HG03135 (cell line): ENCODE data around the gene BRIP1.
"Not testable (repeated sequence)": the region's sequence is repeated elsewhere in the genome, so short reads cannot be mapped to it uniquely, and the experiment has no call there.

ENCODE experiments used
- ATAC-seq: cut with Tn5 transposase; IDR thresholded peaks from one replicate; pipeline ENCODE4 v1.9.1; 2021; ENCODE audit warnings: mild to moderate bottlenecking, moderate library complexity; ENCODE audit not compliant: unreplicated experiment

BRIP1 gene

GRCh38 chr17:61673019-61673897, 190.1 kb downstream of the BRIP1 start:
- not testable (repeated sequence) for ATAC-seq

- ATAC-seq = no peak
Observed at GRCh38 chr17:61672140-61672539, 191.2 kb downstream of the BRIP1 start.

- no peak for ATAC-seq
Observed at GRCh38 chr17:61670691-61671090, 192.6 kb downstream of the BRIP1 start.

- ATAC-seq = no peak
Observed at GRCh38 chr17:61669522-61669921, 193.8 kb downstream of the BRIP1 start.

GRCh38 chr17:61668486-61668885, 194.8 kb downstream of the BRIP1 start:
- no peak for ATAC-seq

- ATAC-seq = not testable (repeated sequence)
Observed at GRCh38 chr17:61666406-61667088, 196.8 kb downstream of the BRIP1 start.

- ATAC-seq = no peak
Observed at GRCh38 chr17:61663310-61663709, 200.0 kb downstream of the BRIP1 start.

- ATAC-seq = no peak
Observed at GRCh38 chr17:61662741-61663140, 200.6 kb downstream of the BRIP1 start.

- no peak for ATAC-seq
Observed at GRCh38 chr17:61662186-61662585, 201.1 kb downstream of the BRIP1 start.

GRCh38 chr17:61660746-61661485, 202.4 kb downstream of the BRIP1 start:
- ATAC-seq = no peak

- ATAC-seq = no peak
Observed at GRCh38 chr17:61659437-61659836, 203.9 kb downstream of the BRIP1 start.

- no peak for ATAC-seq
Observed at GRCh38 chr17:61658183-61658582, 205.1 kb downstream of the BRIP1 start.

GRCh38 chr17:61657338-61657737, 206.0 kb downstream of the BRIP1 start:
- ATAC-seq = no peak

GRCh38 chr17:61656721-61657217, 206.6 kb downstream of the BRIP1 start:
- no peak for ATAC-seq

GRCh38 chr17:61650749-61651148, 212.6 kb downstream of the BRIP1 start:
- no peak for ATAC-seq

GRCh38 chr17:61648587-61648986, 214.7 kb downstream of the BRIP1 start:
- ATAC-seq = no peak

GRCh38 chr17:61647047-61647446, 216.3 kb downstream of the BRIP1 start:
- no peak for ATAC-seq

- ATAC-seq = no peak
Observed at GRCh38 chr17:61646482-61646881, 216.8 kb downstream of the BRIP1 start.

- no peak for ATAC-seq
Observed at GRCh38 chr17:61645920-61646319, 217.4 kb downstream of the BRIP1 start.

GRCh38 chr17:61644800-61645774, 218.2 kb downstream of the BRIP1 start:
- no peak for ATAC-seq
